Breast epithelium (tissue), 4 donors: Measurements from ENCODE around the gene PIK3R1. TPM values are rescaled to one million over a fixed set of nuclear protein-coding genes. Genes with fewer than 3 reads are reported as not detected.
A peak's percentile ranks its signal among the peaks of the same experiment; 100 is the strongest.

Source experiments
- DNase-seq, 2 donors: peaks; one replicate each; pipeline ENCODE4 v3.0.0-alpha.2; 2019; ENCODE audit warnings: low spot score in 2 of 2
- H3K27ac ChIP-seq, 2 donors: fragments of 200-600 bp; sonication (generic) in 1 of 2; one replicate each; pipeline ENCODE4 v1.5.1; 2016 to 2019; ENCODE audit warnings: mild to moderate bottlenecking in 1 of 2
- H3K27me3 ChIP-seq, 2 donors: fragments of 200-600 bp; sonication (generic) in 1 of 2; one replicate each; pipeline versions ENCODE4 v1.5.1 to v1.6.0; 2017 to 2019; ENCODE audit warnings: control low read depth in 1 of 2, mild to moderate bottlenecking in 1 of 2
- H3K36me3 ChIP-seq: fragments of 200-600 bp; one replicate; pipeline ENCODE4 v1.5.1; 2019
- H3K4me1 ChIP-seq, 2 donors: fragments of 200-600 bp; sonication (generic); one replicate each; pipeline ENCODE4 v1.5.1; 2016 to 2019; ENCODE audit warnings: control low read depth in 1 of 2
- H3K4me3 ChIP-seq, 3 donors: fragments of 200-600 bp; sonication (generic); 1 replicate in 2 of 3; 2 replicates in 1 of 3; pipeline ENCODE4 v1.5.1; 2016 to 2019; ENCODE audit warnings: mild to moderate bottlenecking in 3 of 3, moderate library complexity in 2 of 3
- H3K9me3 ChIP-seq, 2 donors: fragments of 200-600 bp; sonication (generic) in 1 of 2; one replicate each; pipeline ENCODE4 v1.5.1; 2016 to 2019; ENCODE audit warnings: control low read depth in 1 of 2
- POLR2A ChIP-seq: fragments of 450-650 bp; IDR thresholded peaks from one replicate; pipeline ENCODE4 v1.6.1; 2016; ENCODE audit warnings: antibody characterized with exemption, mild to moderate bottlenecking, moderate library complexity
- POLR2AphosphoS5 ChIP-seq, 3 donors: sonication (generic); formaldehyde crosslinking; IDR thresholded peaks; one replicate each; pipeline ENCODE4 v1.6.1; 2017; ENCODE audit warnings: antibody characterized with exemption in 3 of 3
- intact Hi-C: fragments of 100-400 bp; cut with DNase I; formaldehyde crosslinking; loops from one replicate; pipeline ENCODE4 v1.15.1; 2023; ENCODE audit warnings: low total_unique reads
- total RNA-seq, 3 donors: library from RNA; depleted of rRNA; stranded (reverse); fragments of >200 nt; gene quantifications; one replicate each; pipeline ENCODE4 v1.1.0, GENCODE V29; 2016
- TF ChIP-seq, protein P1 (sequence below), 3 donors: fragments of 450-650 bp; IDR thresholded peaks; one replicate each; pipeline ENCODE4 v1.5.1; 2016 to 2017; ENCODE audit warnings: antibody characterized with exemption in 3 of 3, mild to moderate bottlenecking in 3 of 3, moderate library complexity in 3 of 3

PIK3R1 gene
- total RNA-seq, 3 donors from 2014 or later: 193 to 429 (median 275) TPM

DNA sequence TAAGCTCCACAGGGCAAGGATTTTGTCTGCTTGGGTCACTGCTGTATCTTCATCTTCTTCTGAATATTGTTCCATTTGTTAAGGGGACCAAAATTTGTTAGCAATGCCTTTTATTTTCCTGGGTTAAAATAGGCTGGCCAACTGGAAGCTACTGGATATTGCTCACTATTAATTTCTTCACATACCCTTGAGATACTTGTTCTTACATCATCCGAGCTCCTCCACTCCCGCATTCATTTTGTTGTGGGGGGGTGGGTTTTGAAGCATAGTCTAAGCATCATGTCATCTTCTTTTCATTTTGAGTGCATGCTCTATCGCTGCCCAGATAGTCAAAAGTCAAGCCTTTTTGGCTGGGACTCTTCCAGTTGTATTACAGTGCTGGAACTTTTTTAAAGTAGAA lies 42.5 kb upstream of the PIK3R1 start:
- Histone ChIP-seq H3K4me1 (no peaks in the 10 kb centered on the region), H3K4me3 (no peak overlapping the region), H3K9me3 (no peaks in the 10 kb centered on the region), H3K27me3 (no peaks in the 10 kb centered on the region), H3K36me3 (no peaks in the 10 kb centered on the region), H3K27ac (peak overlapping the region; percentile 56 to 73)
- DNase-seq: no peak
- intact Hi-C loops: no loop called here
- TF ChIP-seq POLR2A: no peak
- no peak for TF ChIP-seq POLR2AphosphoS5 (IDR thresholded peaks at IDR 0.05)
- TF ChIP-seq, protein P1, sequence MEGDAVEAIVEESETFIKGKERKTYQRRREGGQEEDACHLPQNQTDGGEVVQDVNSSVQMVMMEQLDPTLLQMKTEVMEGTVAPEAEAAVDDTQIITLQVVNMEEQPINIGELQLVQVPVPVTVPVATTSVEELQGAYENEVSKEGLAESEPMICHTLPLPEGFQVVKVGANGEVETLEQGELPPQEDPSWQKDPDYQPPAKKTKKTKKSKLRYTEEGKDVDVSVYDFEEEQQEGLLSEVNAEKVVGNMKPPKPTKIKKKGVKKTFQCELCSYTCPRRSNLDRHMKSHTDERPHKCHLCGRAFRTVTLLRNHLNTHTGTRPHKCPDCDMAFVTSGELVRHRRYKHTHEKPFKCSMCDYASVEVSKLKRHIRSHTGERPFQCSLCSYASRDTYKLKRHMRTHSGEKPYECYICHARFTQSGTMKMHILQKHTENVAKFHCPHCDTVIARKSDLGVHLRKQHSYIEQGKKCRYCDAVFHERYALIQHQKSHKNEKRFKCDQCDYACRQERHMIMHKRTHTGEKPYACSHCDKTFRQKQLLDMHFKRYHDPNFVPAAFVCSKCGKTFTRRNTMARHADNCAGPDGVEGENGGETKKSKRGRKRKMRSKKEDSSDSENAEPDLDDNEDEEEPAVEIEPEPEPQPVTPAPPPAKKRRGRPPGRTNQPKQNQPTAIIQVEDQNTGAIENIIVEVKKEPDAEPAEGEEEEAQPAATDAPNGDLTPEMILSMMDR (IDR thresholded peaks at IDR 0.05): no peak

GRCh38 chr5:68176253-68176652 lies 39.3 kb upstream of the PIK3R1 start:
- Histone ChIP-seq H3K9me3 (no peaks in the 10 kb centered on the region), H3K27me3 (no peaks in the 10 kb centered on the region), H3K36me3 (no peaks in the 10 kb centered on the region), H3K4me3 (no peak overlapping the region), H3K4me1 (no peaks in the 10 kb centered on the region), H3K27ac (no peak overlapping the region)
- DNase-seq: no peak
- intact Hi-C loops: no loop called here
- TF ChIP-seq POLR2A (no peak), POLR2AphosphoS5 (IDR thresholded peaks at IDR 0.05) (no peak)
- TF ChIP-seq, protein P1 (IDR thresholded peaks at IDR 0.05): no peak

- Histone ChIP-seq H3K27me3 (no peaks in the 10 kb centered on the region), H3K36me3 (no peaks in the 10 kb centered on the region), H3K27ac (no peak overlapping the region), H3K9me3 (no peaks in the 10 kb centered on the region), H3K4me1 (no peaks in the 10 kb centered on the region), H3K4me3 (no peak overlapping the region)
- DNase-seq: no peak
- TF ChIP-seq, protein P1 (IDR thresholded peaks at IDR 0.05): no peak
- TF ChIP-seq POLR2AphosphoS5 (IDR thresholded peaks at IDR 0.05) (no peak), POLR2A (no peak)
- intact Hi-C loops: no loop called here
Observed at GRCh38 chr5:68176802-68177479, 38.6 kb upstream of the PIK3R1 start.

- no peak overlapping the region for H3K4me3 ChIP-seq
- no peaks in the 10 kb centered on the region for H3K36me3 ChIP-seq
- no peak for DNase-seq
- H3K9me3 ChIP-seq: no peaks in the 10 kb centered on the region
- TF ChIP-seq POLR2A (no peak), POLR2AphosphoS5 (IDR thresholded peaks at IDR 0.05) (no peak)
- TF ChIP-seq, protein P1 (IDR thresholded peaks at IDR 0.05): no peak
- H3K27me3 ChIP-seq: no peaks in the 10 kb centered on the region
- no peaks in the 10 kb centered on the region for H3K4me1 ChIP-seq
- H3K27ac ChIP-seq: no peak overlapping the region
- intact Hi-C loops: no loop called here
Observed at GRCh38 chr5:68177676-68178075, 37.9 kb upstream of the PIK3R1 start.

GRCh38 chr5:68178579-68178978 lies 37.0 kb upstream of the PIK3R1 start:
- intact Hi-C loops: no loop called here
- H3K36me3 ChIP-seq: no peaks in the 10 kb centered on the region

More at GRCh38 chr5:68178579-68178978, 37.0 kb upstream of the PIK3R1 start:
- Histone ChIP-seq H3K27ac (no peak overlapping the region), H3K4me3 (no peak overlapping the region), H3K27me3 (no peaks in the 10 kb centered on the region), H3K4me1 (no peaks in the 10 kb centered on the region), H3K9me3 (no peaks in the 10 kb centered on the region)
- no peak for DNase-seq
- TF ChIP-seq POLR2AphosphoS5 (IDR thresholded peaks at IDR 0.05) (no peak), POLR2A (no peak)
- TF ChIP-seq, protein P1 (IDR thresholded peaks at IDR 0.05): no peak
